ENCODE results near the gene CPT2. TPM values are rescaled to one million over a fixed set of nuclear protein-coding genes. Genes with fewer than 3 reads are reported as not detected.

CPT2 gene
- total RNA-seq, 1 experiment from 2014 or later = 17.0 TPM

DNA sequence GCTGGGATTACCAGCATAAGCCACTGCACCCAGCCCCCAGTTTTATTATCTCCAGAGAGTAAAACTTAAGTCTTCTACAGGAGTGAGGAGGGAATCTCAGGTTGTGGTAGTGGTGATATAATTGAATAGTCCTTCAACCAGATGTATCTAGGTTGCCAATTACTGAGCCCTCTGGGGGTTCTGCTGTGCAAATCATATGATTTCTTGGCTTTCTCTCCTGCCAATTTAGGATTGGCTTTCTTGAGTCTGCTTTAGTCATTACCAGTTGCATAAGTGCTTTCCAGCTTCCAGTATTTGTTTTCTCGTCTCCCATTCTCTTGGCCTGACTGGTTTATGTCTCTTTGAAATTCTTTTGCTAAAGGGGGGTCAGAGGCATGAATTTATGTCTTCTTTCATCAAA, 11.1 kb downstream of the CPT2 start:
- intact Hi-C loops (cut with micrococcal nuclease; ENCODE audit: unreplicated experiment) = no loop called here
- ChIA-PET CTCF (no interaction called here), POLR2A (ENCODE audit: low non-redundant PET) (interaction anchor here (0.5 kb wide), 1 partner anchor 566 kb away, joined by 3 read pairs; no protein-coding TSS in a partner anchor)
- no peaks in the 10 kb centered on the region for H3K27me3 ChIP-seq (replicated peaks; ENCODE audit: insufficient read depth, low read depth, low read length, poor library complexity)
- DNase-seq (ENCODE audit: low spot score) = no peak
- no peaks in the 10 kb centered on the region for H3K4me1 ChIP-seq (ENCODE audit: insufficient read depth, low read length, poor library complexity, severe bottlenecking)
- H3K4me3 ChIP-seq (ENCODE audit: low read depth, low read length, poor library complexity, severe bottlenecking) = no peak overlapping the region
- peaks cover 18% of the 10 kb centered on the region for H3K9me3 ChIP-seq (ENCODE audit: low read depth, low read length, poor library complexity, severe bottlenecking)
- TF ChIP-seq EZH2 (IDR thresholded peaks at IDR 0.05; ENCODE audit: borderline replicate concordance, low read depth, low read length, poor library complexity, severe bottlenecking) (no peak), CTCF (conservative IDR thresholded peaks at IDR 0.05; ENCODE audit: low read depth, low read length) (no peak)
- H3K36me3 ChIP-seq (ENCODE audit: insufficient read depth, low read length, poor library complexity, severe bottlenecking) = peaks cover 73% of the 10 kb centered on the region
- no peak overlapping the region for H3K27ac ChIP-seq (ENCODE audit: low read depth, low read length, poor library complexity, severe bottlenecking)
- BruUV-seq (replicated peaks) = no TSS peak

DNA sequence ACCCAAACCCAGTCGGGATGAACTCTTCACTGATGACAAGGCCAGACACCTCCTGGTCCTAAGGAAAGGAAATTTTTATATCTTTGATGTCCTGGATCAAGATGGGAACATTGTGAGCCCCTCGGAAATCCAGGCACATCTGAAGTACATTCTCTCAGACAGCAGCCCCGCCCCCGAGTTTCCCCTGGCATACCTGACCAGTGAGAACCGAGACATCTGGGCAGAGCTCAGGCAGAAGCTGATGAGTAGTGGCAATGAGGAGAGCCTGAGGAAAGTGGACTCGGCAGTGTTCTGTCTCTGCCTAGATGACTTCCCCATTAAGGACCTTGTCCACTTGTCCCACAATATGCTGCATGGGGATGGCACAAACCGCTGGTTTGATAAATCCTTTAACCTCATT, 13.7 kb downstream of the CPT2 start:
- TF ChIP-seq EZH2 (IDR thresholded peaks at IDR 0.05; ENCODE audit: borderline replicate concordance, low read depth, low read length, poor library complexity, severe bottlenecking) = no peak
- no peak for TF ChIP-seq CTCF (conservative IDR thresholded peaks at IDR 0.05; ENCODE audit: low read depth, low read length)
- CTCF ChIA-PET = no interaction called here

GRCh38 chr1:53210954-53211353, 14.3 kb downstream of the CPT2 start:
- Histone ChIP-seq H3K4me1 (ENCODE audit: insufficient read depth, low read length, poor library complexity, severe bottlenecking) (no peaks in the 10 kb centered on the region), H3K9me3 (ENCODE audit: low read depth, low read length, poor library complexity, severe bottlenecking) (peaks cover 13% of the 10 kb centered on the region), H3K36me3 (ENCODE audit: insufficient read depth, low read length, poor library complexity, severe bottlenecking) (peaks cover 75% of the 10 kb centered on the region), H3K27me3 (replicated peaks; ENCODE audit: insufficient read depth, low read depth, low read length, poor library complexity) (no peaks in the 10 kb centered on the region), H3K4me3 (ENCODE audit: low read depth, low read length, poor library complexity, severe bottlenecking) (no peak overlapping the region), H3K27ac (ENCODE audit: low read depth, low read length, poor library complexity, severe bottlenecking) (no peak overlapping the region)
- no peak for TF ChIP-seq EZH2 (IDR thresholded peaks at IDR 0.05; ENCODE audit: borderline replicate concordance, low read depth, low read length, poor library complexity, severe bottlenecking)
- no peak for TF ChIP-seq CTCF (conservative IDR thresholded peaks at IDR 0.05; ENCODE audit: low read depth, low read length)
- intact Hi-C loops (cut with micrococcal nuclease; ENCODE audit: unreplicated experiment) = no loop called here
- DNase-seq (ENCODE audit: low spot score) = no peak
- ChIA-PET POLR2A (ENCODE audit: low non-redundant PET) (interaction anchor here (0.6 kb wide), 1 partner anchor 466 kb away, joined by 6 read pairs; no protein-coding TSS in a partner anchor), CTCF (no interaction called here)
- no TSS peak for BruUV-seq (replicated peaks)

More for the DNA sequence above, 13.7 kb downstream of the CPT2 start:
- no peaks in the 10 kb centered on the region for H3K27me3 ChIP-seq (replicated peaks; ENCODE audit: insufficient read depth, low read depth, low read length, poor library complexity)
- no peaks in the 10 kb centered on the region for H3K4me1 ChIP-seq (ENCODE audit: insufficient read depth, low read length, poor library complexity, severe bottlenecking)
- BruUV-seq (replicated peaks) = no TSS peak
- intact Hi-C loops (cut with micrococcal nuclease; ENCODE audit: unreplicated experiment) = no loop called here
- POLR2A ChIA-PET (ENCODE audit: low non-redundant PET) = no interaction called here
- DNase-seq (ENCODE audit: low spot score) = no peak
- H3K36me3 ChIP-seq (ENCODE audit: insufficient read depth, low read length, poor library complexity, severe bottlenecking) = peaks cover 76% of the 10 kb centered on the region
- H3K27ac ChIP-seq (ENCODE audit: low read depth, low read length, poor library complexity, severe bottlenecking) = no peak overlapping the region
- H3K9me3 ChIP-seq (ENCODE audit: low read depth, low read length, poor library complexity, severe bottlenecking) = peaks cover 16% of the 10 kb centered on the region
- H3K4me3 ChIP-seq (ENCODE audit: low read depth, low read length, poor library complexity, severe bottlenecking) = no peak overlapping the region
